ENCODE measurements around the gene F2R. TPM values are rescaled to one million over a fixed set of nuclear protein-coding genes. Genes with fewer than 3 reads are reported as not detected.

The F2R gene
- polyA plus RNA-seq, 1 donor (not counting 4 experiments of a cell fraction or from before 2014, with no cell fraction given) = 56.8 TPM

DNA sequence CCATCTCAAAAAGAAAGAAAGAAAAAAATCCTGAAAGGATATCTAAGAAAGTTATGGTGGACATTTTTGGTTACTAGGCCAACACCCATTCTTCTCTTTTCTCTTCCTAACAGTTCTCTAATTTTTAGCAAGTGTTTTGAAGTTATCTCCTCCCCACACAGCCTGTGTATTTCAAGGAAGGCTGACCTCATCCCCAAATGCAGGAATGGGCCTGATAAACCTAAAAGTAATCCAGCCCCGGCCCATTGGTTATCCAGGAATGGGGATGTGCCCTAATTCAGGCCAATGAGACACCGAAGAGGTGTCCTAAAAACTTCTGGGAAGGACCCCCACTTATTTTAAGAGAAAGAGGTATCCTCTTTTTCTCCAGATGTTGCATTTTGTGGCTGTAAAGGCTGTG is 46.6 kb downstream of the F2R start:
- H3K79me2 ChIP-seq (ENCODE audit: control insufficient read depth, insufficient read depth, low read length) = no peaks in the 10 kb centered on the region
- H4K20me1 ChIP-seq (ENCODE audit: control insufficient read depth, extremely low read depth, insufficient read depth, low read length) = no peaks in the 10 kb centered on the region
- dilution Hi-C loops (cut with MboI; ENCODE audit: extremely low pct_ligation_motif_present, low sequenced_read_pairs) = no loop called here
- H3K9ac ChIP-seq (ENCODE audit: control insufficient read depth, extremely low read depth, insufficient read depth, low read length) = no peak overlapping the region
- no peaks in the 10 kb centered on the region for H3K27me3 ChIP-seq (ENCODE audit: control insufficient read depth, extremely low read depth, insufficient read depth, low read length)
- peak overlapping the region; percentile 36 for H3K27ac ChIP-seq (ENCODE audit: control insufficient read depth, insufficient read depth, low read length)
- no peak overlapping the region for H3K4me2 ChIP-seq (ENCODE audit: control insufficient read depth, extremely low read depth, insufficient read depth, low read depth, low read length)
- FAIRE-seq = peak; percentile 23
- H3K9me3 ChIP-seq (ENCODE audit: control insufficient read depth, low read depth, low read length) = peaks cover 6% of the 10 kb centered on the region
- DNase-seq (ENCODE audit: low read depth, low spot score) = no peak
- no peak overlapping the region for H3K4me3 ChIP-seq (ENCODE audit: control insufficient read depth in 2 of 3, extremely low read depth in 1 of 3, insufficient read depth in 2 of 3, low read depth in 1 of 3, low read length in 3 of 3)
- no peaks in the 10 kb centered on the region for H3K36me3 ChIP-seq (ENCODE audit: control insufficient read depth in 2 of 2, extremely low read depth in 1 of 2, insufficient read depth in 2 of 2, low read length in 2 of 2)
- no peak for TF ChIP-seq EZH2 (IDR thresholded peaks at IDR 0.05; ENCODE audit: low read length)
- H3K4me1 ChIP-seq (ENCODE audit: control insufficient read depth, extremely low read depth, insufficient read depth, low read length) = peaks cover 32% of the 10 kb centered on the region
- no peaks in the 10 kb centered on the region for H3K9me1 ChIP-seq (ENCODE audit: control insufficient read depth, extremely low read depth, insufficient read depth, low read length)
- no peak overlapping the region for H2AFZ ChIP-seq (ENCODE audit: control insufficient read depth, low read length)

DNA sequence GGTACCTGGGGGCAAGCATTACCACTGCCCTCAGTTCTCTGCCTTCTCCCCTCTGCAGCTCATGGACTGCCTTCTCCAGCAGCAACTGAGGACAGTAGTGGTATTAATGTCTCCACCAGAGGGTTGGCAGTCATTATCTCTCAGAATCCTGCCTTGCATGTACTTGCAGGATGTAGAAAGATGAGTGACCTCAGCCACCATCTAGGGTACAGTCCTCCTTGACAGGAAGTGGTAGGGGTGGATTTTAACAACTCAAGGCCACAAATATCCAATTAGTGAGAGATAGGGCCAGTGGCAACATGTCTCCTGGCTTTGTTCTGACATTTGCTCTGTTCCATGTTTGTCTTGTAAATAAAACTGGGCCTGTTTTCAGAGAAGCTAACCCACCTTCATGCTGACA is 47.2 kb downstream of the F2R start:
- H2AFZ ChIP-seq (ENCODE audit: control insufficient read depth, low read length) = no peak overlapping the region
- no peak overlapping the region for H3K9ac ChIP-seq (ENCODE audit: control insufficient read depth, extremely low read depth, insufficient read depth, low read length)
- no peaks in the 10 kb centered on the region for H4K20me1 ChIP-seq (ENCODE audit: control insufficient read depth, extremely low read depth, insufficient read depth, low read length)
- no peak overlapping the region for H3K4me3 ChIP-seq (ENCODE audit: control insufficient read depth in 2 of 3, extremely low read depth in 1 of 3, insufficient read depth in 2 of 3, low read depth in 1 of 3, low read length in 3 of 3)
- H3K27ac ChIP-seq (ENCODE audit: control insufficient read depth, insufficient read depth, low read length) = peak overlapping the region; percentile 36
- dilution Hi-C loops (cut with MboI; ENCODE audit: extremely low pct_ligation_motif_present, low sequenced_read_pairs) = no loop called here
- H3K4me1 ChIP-seq (ENCODE audit: control insufficient read depth, extremely low read depth, insufficient read depth, low read length) = peaks cover 32% of the 10 kb centered on the region
- no peaks in the 10 kb centered on the region for H3K9me1 ChIP-seq (ENCODE audit: control insufficient read depth, extremely low read depth, insufficient read depth, low read length)
- FAIRE-seq (peak; percentile 95), DNase-seq (ENCODE audit: low read depth, low spot score) (peak; percentile 86)
- no peaks in the 10 kb centered on the region for H3K27me3 ChIP-seq (ENCODE audit: control insufficient read depth, extremely low read depth, insufficient read depth, low read length)
- H3K36me3 ChIP-seq (ENCODE audit: control insufficient read depth in 2 of 2, extremely low read depth in 1 of 2, insufficient read depth in 2 of 2, low read length in 2 of 2) = no peaks in the 10 kb centered on the region
- TF ChIP-seq, protein P1, sequence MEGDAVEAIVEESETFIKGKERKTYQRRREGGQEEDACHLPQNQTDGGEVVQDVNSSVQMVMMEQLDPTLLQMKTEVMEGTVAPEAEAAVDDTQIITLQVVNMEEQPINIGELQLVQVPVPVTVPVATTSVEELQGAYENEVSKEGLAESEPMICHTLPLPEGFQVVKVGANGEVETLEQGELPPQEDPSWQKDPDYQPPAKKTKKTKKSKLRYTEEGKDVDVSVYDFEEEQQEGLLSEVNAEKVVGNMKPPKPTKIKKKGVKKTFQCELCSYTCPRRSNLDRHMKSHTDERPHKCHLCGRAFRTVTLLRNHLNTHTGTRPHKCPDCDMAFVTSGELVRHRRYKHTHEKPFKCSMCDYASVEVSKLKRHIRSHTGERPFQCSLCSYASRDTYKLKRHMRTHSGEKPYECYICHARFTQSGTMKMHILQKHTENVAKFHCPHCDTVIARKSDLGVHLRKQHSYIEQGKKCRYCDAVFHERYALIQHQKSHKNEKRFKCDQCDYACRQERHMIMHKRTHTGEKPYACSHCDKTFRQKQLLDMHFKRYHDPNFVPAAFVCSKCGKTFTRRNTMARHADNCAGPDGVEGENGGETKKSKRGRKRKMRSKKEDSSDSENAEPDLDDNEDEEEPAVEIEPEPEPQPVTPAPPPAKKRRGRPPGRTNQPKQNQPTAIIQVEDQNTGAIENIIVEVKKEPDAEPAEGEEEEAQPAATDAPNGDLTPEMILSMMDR (optimal IDR thresholded peaks at IDR 0.05 in 1 of 3, IDR thresholded peaks at IDR 0.05 in 1 of 3, conservative IDR thresholded peaks at IDR 0.05 in 1 of 3; ENCODE audit: extremely low read depth in 1 of 3, insufficient read depth in 2 of 3, low read length in 3 of 3) = no peak
- no peak for TF ChIP-seq EZH2 (IDR thresholded peaks at IDR 0.05; ENCODE audit: low read length)
- H3K79me2 ChIP-seq (ENCODE audit: control insufficient read depth, insufficient read depth, low read length) = no peaks in the 10 kb centered on the region
- no peak overlapping the region for H3K4me2 ChIP-seq (ENCODE audit: control insufficient read depth, extremely low read depth, insufficient read depth, low read depth, low read length)
- peaks cover 6% of the 10 kb centered on the region for H3K9me3 ChIP-seq (ENCODE audit: control insufficient read depth, low read depth, low read length)

DNA sequence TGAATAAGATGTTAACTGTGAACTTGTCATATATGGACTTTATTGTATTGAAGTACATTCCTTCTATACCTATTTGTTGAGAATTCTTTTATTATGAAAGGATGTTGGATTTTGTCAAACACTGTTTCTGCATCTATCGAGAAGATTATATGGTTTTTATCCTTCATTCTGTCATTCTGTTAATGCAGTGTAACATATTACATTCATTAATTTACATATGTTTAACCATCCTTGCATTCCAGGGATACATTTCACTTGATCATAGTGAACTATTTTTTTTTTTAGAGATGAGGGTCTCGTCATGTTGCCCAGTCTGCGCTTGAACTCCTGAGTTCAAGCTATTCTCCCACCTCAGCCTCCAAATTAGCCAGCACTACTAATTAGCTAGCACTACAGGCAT is 48.4 kb downstream of the F2R start:
- Histone ChIP-seq H3K9me1 (ENCODE audit: control insufficient read depth, extremely low read depth, insufficient read depth, low read length) (no peaks in the 10 kb centered on the region), H2AFZ (ENCODE audit: control insufficient read depth, low read length) (no peak overlapping the region), H3K79me2 (ENCODE audit: control insufficient read depth, insufficient read depth, low read length) (no peaks in the 10 kb centered on the region), H4K20me1 (ENCODE audit: control insufficient read depth, extremely low read depth, insufficient read depth, low read length) (no peaks in the 10 kb centered on the region), H3K27ac (ENCODE audit: control insufficient read depth, insufficient read depth, low read length) (no peak overlapping the region), H3K9me3 (ENCODE audit: control insufficient read depth, low read depth, low read length) (peaks cover 6% of the 10 kb centered on the region), H3K9ac (ENCODE audit: control insufficient read depth, extremely low read depth, insufficient read depth, low read length) (no peak overlapping the region), H3K27me3 (ENCODE audit: control insufficient read depth, extremely low read depth, insufficient read depth, low read length) (no peaks in the 10 kb centered on the region), H3K36me3 (ENCODE audit: control insufficient read depth in 2 of 2, extremely low read depth in 1 of 2, insufficient read depth in 2 of 2, low read length in 2 of 2) (no peaks in the 10 kb centered on the region), H3K4me1 (ENCODE audit: control insufficient read depth, extremely low read depth, insufficient read depth, low read length) (peaks cover 28% of the 10 kb centered on the region), H3K4me3 (ENCODE audit: control insufficient read depth in 2 of 3, extremely low read depth in 1 of 3, insufficient read depth in 2 of 3, low read depth in 1 of 3, low read length in 3 of 3) (no peak overlapping the region), H3K4me2 (ENCODE audit: control insufficient read depth, extremely low read depth, insufficient read depth, low read depth, low read length) (no peak overlapping the region)
- FAIRE-seq (no peak), DNase-seq (ENCODE audit: low read depth, low spot score) (no peak)
- TF ChIP-seq, protein P1 (optimal IDR thresholded peaks at IDR 0.05 in 1 of 3, IDR thresholded peaks at IDR 0.05 in 1 of 3, conservative IDR thresholded peaks at IDR 0.05 in 1 of 3; ENCODE audit: extremely low read depth in 1 of 3, insufficient read depth in 2 of 3, low read length in 3 of 3) = no peak
- no peak for TF ChIP-seq EZH2 (IDR thresholded peaks at IDR 0.05; ENCODE audit: low read length)
- dilution Hi-C loops (cut with MboI; ENCODE audit: extremely low pct_ligation_motif_present, low sequenced_read_pairs) = no loop called here

All from keratinocyte (primary cell).